Prostate gland (tissue), 2 donors: ENCODE measurements around the gene NPB.

Experiments
- POLR2A ChIP-seq: fragments of 450-650 bp; IDR thresholded peaks from one replicate; pipeline ENCODE4 v1.6.1; 2016; ENCODE audit warnings: antibody characterized with exemption, mild to moderate bottlenecking
- TF ChIP-seq, protein P1 (sequence below), 4 experiments: fragments of 200-600 bp in 2 of 4; fragments of 450-650 bp in 2 of 4; sonication (generic) in 2 of 4; IDR thresholded peaks; 1 replicate in 3 of 4; 2 replicates in 1 of 4; pipeline ENCODE4 v1.5.1; 2016 to 2019; ENCODE audit warnings: antibody characterized with exemption in 4 of 4, mild to moderate bottlenecking in 2 of 4, moderate library complexity in 2 of 4

DNA sequence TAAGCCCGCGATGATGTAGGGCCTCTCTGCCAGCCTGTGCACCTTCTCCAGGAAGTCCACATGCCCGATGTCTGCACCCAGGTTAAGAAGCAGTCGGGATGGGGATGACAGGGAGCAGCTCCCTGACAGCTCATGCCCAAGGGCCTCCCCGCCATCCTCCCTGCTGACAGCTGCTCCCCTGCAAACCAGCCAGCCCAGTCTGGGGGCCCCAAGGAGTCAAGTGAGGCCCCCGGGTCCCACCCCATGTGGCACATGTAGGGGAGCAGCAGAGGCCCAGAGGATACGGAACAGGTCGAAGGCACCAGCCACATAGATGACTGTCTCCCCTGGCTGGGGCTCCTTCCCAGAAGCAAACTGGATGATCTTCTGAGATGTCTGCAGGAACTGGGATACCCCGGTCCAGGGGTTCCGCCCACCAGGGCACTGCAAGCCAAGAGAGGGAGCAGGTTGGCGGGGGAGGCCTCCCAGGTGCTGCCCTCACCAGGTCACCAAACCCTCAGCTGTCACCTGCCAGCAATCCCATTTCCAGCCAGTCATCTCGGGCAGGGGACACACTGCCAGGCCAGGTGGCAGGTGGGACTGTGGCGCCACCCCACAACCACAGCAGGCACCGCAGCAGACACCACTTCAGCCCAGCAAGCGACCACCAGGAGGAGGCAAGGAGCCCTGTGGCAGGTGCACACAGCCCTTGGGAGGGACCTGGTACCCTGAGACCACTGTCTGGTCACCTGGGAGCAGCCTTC, 4.6 kb downstream of the NPB start:
- no peak for TF ChIP-seq POLR2A
- TF ChIP-seq, protein P1, sequence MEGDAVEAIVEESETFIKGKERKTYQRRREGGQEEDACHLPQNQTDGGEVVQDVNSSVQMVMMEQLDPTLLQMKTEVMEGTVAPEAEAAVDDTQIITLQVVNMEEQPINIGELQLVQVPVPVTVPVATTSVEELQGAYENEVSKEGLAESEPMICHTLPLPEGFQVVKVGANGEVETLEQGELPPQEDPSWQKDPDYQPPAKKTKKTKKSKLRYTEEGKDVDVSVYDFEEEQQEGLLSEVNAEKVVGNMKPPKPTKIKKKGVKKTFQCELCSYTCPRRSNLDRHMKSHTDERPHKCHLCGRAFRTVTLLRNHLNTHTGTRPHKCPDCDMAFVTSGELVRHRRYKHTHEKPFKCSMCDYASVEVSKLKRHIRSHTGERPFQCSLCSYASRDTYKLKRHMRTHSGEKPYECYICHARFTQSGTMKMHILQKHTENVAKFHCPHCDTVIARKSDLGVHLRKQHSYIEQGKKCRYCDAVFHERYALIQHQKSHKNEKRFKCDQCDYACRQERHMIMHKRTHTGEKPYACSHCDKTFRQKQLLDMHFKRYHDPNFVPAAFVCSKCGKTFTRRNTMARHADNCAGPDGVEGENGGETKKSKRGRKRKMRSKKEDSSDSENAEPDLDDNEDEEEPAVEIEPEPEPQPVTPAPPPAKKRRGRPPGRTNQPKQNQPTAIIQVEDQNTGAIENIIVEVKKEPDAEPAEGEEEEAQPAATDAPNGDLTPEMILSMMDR (IDR thresholded peaks at IDR 0.05) = no peak
